Retinal pigment epithelial cell (primary cell): ENCODE results near the gene TCFL5.

Experiments
- DNase-seq: peaks from one replicate; pipeline ENCODE4 v3.0.0-alpha.2; 2010; ENCODE audit warnings: low read depth
- H3K4me3 ChIP-seq: 2 replicates; pipeline ENCODE4 v1.5.1; 2011; ENCODE audit warnings: mild to moderate bottlenecking, low read length, control low read depth, moderate library complexity
- CTCF ChIP-seq: conservative IDR thresholded peaks from 2 replicates; pipeline ENCODE4 v1.5.1; 2011; ENCODE audit warnings: low read depth, low read length, control low read depth, inconsistent platforms

The TCFL5 gene

DNA sequence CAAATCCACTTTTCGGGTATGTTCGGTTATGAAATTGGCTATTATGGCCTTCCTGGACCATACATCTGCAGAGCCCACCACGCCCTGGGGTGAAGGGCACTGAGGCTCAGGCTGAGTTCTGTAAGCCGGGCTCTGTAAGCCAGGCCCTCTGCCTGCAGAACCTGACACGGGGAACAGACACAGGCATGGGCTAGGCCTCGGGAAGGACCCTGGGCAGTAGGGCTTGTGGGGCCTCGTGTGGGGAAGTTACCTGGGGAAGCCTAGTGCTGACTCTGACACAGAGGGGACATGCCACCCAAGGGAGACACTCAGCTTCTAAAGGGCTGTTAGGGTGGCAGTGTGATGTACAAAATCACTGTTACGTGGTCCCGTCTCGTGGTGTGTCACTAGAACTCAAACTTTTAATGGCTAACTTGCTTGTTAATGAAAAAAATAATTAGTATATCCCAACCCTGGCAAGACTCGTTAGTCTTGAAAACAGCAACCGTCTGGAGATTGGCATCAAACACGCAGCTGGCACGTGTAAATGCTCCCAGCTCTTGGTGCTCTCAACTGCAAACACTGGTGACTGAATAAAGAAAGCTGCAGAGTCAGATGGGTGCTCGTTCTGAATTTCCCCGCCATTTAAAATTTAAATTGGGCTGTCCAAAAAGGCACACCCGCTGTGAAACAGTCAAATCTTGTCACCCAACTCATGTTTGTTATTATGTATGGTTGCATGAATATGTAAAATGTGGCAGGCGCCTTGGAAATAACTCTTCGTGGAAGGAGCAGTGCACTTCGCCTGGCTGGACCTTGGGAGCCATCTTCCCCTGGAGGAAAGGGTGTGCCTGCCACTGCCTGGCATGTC lies 23.6 kb upstream of the TCFL5 start:
- DNase-seq: no peak
- TF ChIP-seq CTCF: no peak
- H3K4me3 ChIP-seq: no peak overlapping the region

DNA sequence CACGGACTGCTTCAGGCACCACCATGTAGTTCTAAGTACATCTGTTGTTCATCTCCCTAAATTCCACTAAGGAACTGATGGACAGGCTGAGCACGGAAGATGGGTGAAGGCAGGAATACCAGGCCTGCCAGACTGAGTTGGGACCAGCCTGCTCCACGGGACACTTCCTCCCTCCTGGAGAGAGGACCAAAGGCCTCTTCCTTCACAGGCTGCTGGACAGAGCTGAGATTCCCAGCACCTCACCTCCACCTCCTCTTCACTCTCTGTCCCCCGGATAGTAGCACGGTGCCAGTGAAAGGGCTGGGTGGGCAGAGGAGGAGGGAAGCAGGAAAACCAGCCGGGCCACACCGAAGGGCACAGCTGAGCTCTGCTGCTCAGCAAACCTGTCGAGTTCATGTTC lies 22.9 kb upstream of the TCFL5 start:
- TF ChIP-seq CTCF: no peak
- DNase-seq: no peak

GRCh38 chr20:62882426-62882825 lies 20.8 kb upstream of the TCFL5 start:
- no peak for DNase-seq
- no peak overlapping the region for H3K4me3 ChIP-seq
- TF ChIP-seq CTCF: no peak

More for the DNA sequence above, 22.9 kb upstream of the TCFL5 start:
- no peak overlapping the region for H3K4me3 ChIP-seq

DNA sequence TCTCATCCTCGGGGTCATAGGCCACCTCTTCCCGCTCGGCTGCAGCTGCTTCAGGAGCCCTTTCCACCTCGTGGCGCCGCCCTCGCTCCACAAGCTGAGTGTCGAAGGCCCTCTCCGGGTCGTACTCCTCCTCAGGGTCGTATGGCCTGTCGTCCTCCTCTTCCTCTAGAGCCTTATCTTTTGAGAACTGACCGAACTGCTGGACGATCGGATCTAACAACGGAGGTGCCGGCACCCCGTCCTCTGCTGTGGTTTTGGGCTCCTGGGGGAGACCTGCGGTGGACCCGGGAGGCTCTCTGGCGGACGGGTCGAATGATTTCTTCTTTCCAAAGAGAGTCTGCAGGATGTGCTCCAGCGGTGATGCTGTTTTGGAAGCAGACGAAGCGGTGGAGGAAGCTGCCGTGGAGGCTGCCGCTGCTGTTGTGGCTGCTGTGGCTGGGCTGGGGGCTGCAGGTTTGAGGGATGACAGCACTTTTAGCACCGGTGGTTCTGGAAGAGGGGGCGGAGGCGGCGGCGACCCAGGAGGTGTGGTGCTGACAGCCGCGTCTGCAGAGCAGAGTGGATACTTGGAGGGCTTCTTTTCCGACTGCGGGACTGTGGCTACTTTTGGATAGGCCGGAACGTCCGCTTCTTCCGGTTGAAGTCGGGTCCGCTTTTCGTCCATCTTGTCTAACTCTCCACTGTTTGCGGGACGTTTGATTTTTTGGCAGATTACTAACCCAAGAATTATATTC lies 20.2 kb upstream of the TCFL5 start:
- H3K4me3 ChIP-seq: no peak overlapping the region
- no peak for TF ChIP-seq CTCF
- no peak for DNase-seq

DNA sequence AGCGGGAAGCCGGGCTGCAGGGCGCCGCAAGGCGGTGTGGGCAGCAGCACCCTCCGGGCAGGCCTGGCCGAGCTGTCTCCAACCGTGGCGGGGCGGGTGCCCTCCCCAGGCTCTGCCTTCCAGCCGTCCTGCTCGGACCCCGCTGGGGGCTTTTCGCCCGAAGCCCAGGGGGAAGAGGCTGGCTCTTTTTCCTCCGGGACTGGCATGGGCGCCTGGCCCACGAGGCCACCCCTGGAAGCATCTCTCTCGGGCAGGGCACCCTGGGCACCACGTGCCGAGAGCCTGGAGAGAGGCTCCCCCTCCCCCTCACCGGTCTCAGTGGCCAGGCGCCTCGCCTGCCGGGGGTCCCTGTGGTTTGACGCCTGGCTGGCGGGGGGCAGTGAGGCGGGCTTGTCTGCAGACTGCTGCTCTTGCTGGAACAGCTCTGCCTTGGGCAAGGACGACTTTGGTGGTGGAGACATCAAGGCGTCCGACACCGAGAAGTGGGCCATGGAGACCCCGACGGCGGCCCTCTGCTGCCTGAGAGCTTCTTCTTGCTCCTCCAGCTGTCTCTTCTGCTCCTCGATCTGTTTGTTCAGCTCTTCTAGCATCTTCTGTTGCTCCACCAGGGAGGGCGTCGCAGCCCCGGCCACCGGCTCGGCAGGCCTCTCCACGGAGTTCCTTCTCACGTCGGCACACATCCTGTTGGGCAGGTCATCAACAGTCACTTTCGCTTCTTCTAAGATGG lies 19.5 kb upstream of the TCFL5 start:
- no peak for DNase-seq
- no peak overlapping the region for H3K4me3 ChIP-seq
- TF ChIP-seq CTCF: no peak

- no peak overlapping the region for H3K4me3 ChIP-seq
- DNase-seq: no peak
- no peak for TF ChIP-seq CTCF
Observed at GRCh38 chr20:62880147-62880934, 18.7 kb upstream of the TCFL5 start.
